Measurements from ENCODE around the gene UBE2S.

The UBE2S gene

GRCh38 chr19:55391702-55392615 is 15.6 kb downstream of the UBE2S start:
- H3K4me3 ChIP-seq (ENCODE audit: insufficient read length, low read depth): no peak overlapping the region

GRCh38 chr19:55391191-55391670 is 16.4 kb downstream of the UBE2S start:
- Histone ChIP-seq H3K36me3 (ENCODE audit: insufficient read depth, insufficient read length, low read length) (peaks cover 52% of the 10 kb centered on the region), H3K4me1 (ENCODE audit: insufficient read depth, insufficient read length) (peaks cover 39% of the 10 kb centered on the region)
- no peak for DNase-seq (ENCODE audit: low read depth, low spot score)

More at GRCh38 chr19:55391702-55392615, 15.6 kb downstream of the UBE2S start:
- peaks cover 39% of the 10 kb centered on the region for H3K4me1 ChIP-seq (ENCODE audit: insufficient read depth, insufficient read length)
- no peaks in the 10 kb centered on the region for H3K9me3 ChIP-seq (ENCODE audit: insufficient read depth, low read length)
- no peak for TF ChIP-seq ZNF274 (IDR thresholded peaks at IDR 0.05; ENCODE audit: low read depth, low read length)
- no peak for TF ChIP-seq YY1 (IDR thresholded peaks at IDR 0.05; ENCODE audit: insufficient read depth, insufficient read length)
- TF ChIP-seq SUZ12 (IDR thresholded peaks at IDR 0.05; ENCODE audit: extremely low read depth, insufficient read depth, insufficient read length): no peak
- peaks cover 45% of the 10 kb centered on the region for H3K36me3 ChIP-seq (ENCODE audit: insufficient read depth, insufficient read length, low read length)
- DNase-seq (ENCODE audit: low read depth, low spot score): no peak
- H3K9ac ChIP-seq (ENCODE audit: insufficient read length, low read depth): peak overlapping the region; percentile 21
- no peaks in the 10 kb centered on the region for H3K27me3 ChIP-seq (ENCODE audit: insufficient read depth, insufficient read length)

GRCh38 chr19:55390461-55390880 is 17.1 kb downstream of the UBE2S start:
- DNase-seq (ENCODE audit: low read depth, low spot score): no peak
- H3K36me3 ChIP-seq (ENCODE audit: insufficient read depth, insufficient read length, low read length): peaks cover 56% of the 10 kb centered on the region
- TF ChIP-seq YY1 (IDR thresholded peaks at IDR 0.05; ENCODE audit: insufficient read depth, insufficient read length) (no peak), ZNF274 (IDR thresholded peaks at IDR 0.05; ENCODE audit: low read depth, low read length) (no peak), SUZ12 (IDR thresholded peaks at IDR 0.05; ENCODE audit: extremely low read depth, insufficient read depth, insufficient read length) (no peak)

More at GRCh38 chr19:55391191-55391670, 16.4 kb downstream of the UBE2S start:
- Histone ChIP-seq H3K4me3 (ENCODE audit: insufficient read length, low read depth) (no peak overlapping the region), H3K27me3 (ENCODE audit: insufficient read depth, insufficient read length) (no peaks in the 10 kb centered on the region), H3K9me3 (ENCODE audit: insufficient read depth, low read length) (no peaks in the 10 kb centered on the region), H3K9ac (ENCODE audit: insufficient read length, low read depth) (no peak overlapping the region)
- TF ChIP-seq YY1 (IDR thresholded peaks at IDR 0.05; ENCODE audit: insufficient read depth, insufficient read length) (no peak), SUZ12 (IDR thresholded peaks at IDR 0.05; ENCODE audit: extremely low read depth, insufficient read depth, insufficient read length) (no peak), ZNF274 (IDR thresholded peaks at IDR 0.05; ENCODE audit: low read depth, low read length) (no peak)

GRCh38 chr19:55389386-55390317 is 17.9 kb downstream of the UBE2S start:
- Histone ChIP-seq H3K4me3 (ENCODE audit: insufficient read length, low read depth) (peak overlapping the region; percentile 6), H3K27me3 (ENCODE audit: insufficient read depth, insufficient read length) (no peaks in the 10 kb centered on the region), H3K36me3 (ENCODE audit: insufficient read depth, insufficient read length, low read length) (peaks cover 56% of the 10 kb centered on the region), H3K4me1 (ENCODE audit: insufficient read depth, insufficient read length) (peaks cover 41% of the 10 kb centered on the region), H3K9ac (ENCODE audit: insufficient read length, low read depth) (peak overlapping the region; percentile 71), H3K9me3 (ENCODE audit: insufficient read depth, low read length) (no peaks in the 10 kb centered on the region)
- no peak for TF ChIP-seq YY1 (IDR thresholded peaks at IDR 0.05; ENCODE audit: insufficient read depth, insufficient read length)
- TF ChIP-seq SUZ12 (IDR thresholded peaks at IDR 0.05; ENCODE audit: extremely low read depth, insufficient read depth, insufficient read length): no peak
- TF ChIP-seq ZNF274 (IDR thresholded peaks at IDR 0.05; ENCODE audit: low read depth, low read length): no peak
- no peak for DNase-seq (ENCODE audit: low read depth, low spot score)

More at GRCh38 chr19:55390461-55390880, 17.1 kb downstream of the UBE2S start:
- Histone ChIP-seq H3K9ac (ENCODE audit: insufficient read length, low read depth) (peak overlapping the region; percentile 42), H3K4me3 (ENCODE audit: insufficient read length, low read depth) (no peak overlapping the region), H3K27me3 (ENCODE audit: insufficient read depth, insufficient read length) (no peaks in the 10 kb centered on the region), H3K9me3 (ENCODE audit: insufficient read depth, low read length) (no peaks in the 10 kb centered on the region), H3K4me1 (ENCODE audit: insufficient read depth, insufficient read length) (peaks cover 39% of the 10 kb centered on the region)

- DNase-seq (ENCODE audit: low read depth, low spot score): no peak
- Histone ChIP-seq H3K36me3 (ENCODE audit: insufficient read depth, insufficient read length, low read length) (peaks cover 56% of the 10 kb centered on the region), H3K4me3 (ENCODE audit: insufficient read length, low read depth) (peak overlapping the region; percentile 97), H3K9ac (ENCODE audit: insufficient read length, low read depth) (peak overlapping the region; percentile 99), H3K4me1 (ENCODE audit: insufficient read depth, insufficient read length) (peaks cover 43% of the 10 kb centered on the region), H3K9me3 (ENCODE audit: insufficient read depth, low read length) (no peaks in the 10 kb centered on the region), H3K27me3 (ENCODE audit: insufficient read depth, insufficient read length) (peaks cover under 1% of the 10 kb centered on the region)
- TF ChIP-seq ZNF274 (IDR thresholded peaks at IDR 0.05; ENCODE audit: low read depth, low read length) (no peak), SUZ12 (IDR thresholded peaks at IDR 0.05; ENCODE audit: extremely low read depth, insufficient read depth, insufficient read length) (no peak), YY1 (IDR thresholded peaks at IDR 0.05; ENCODE audit: insufficient read depth, insufficient read length) (no peak)
These were observed 19.7 kb downstream of the UBE2S start for GRCh38 chr19:55387736-55388497.

- Histone ChIP-seq H3K9ac (ENCODE audit: insufficient read length, low read depth) (peak overlapping the region; percentile 99), H3K27me3 (ENCODE audit: insufficient read depth, insufficient read length) (peaks cover 12% of the 10 kb centered on the region), H3K4me3 (ENCODE audit: insufficient read length, low read depth) (peak overlapping the region; percentile 97), H3K36me3 (ENCODE audit: insufficient read depth, insufficient read length, low read length) (peaks cover 56% of the 10 kb centered on the region), H3K9me3 (ENCODE audit: insufficient read depth, low read length) (no peaks in the 10 kb centered on the region), H3K4me1 (ENCODE audit: insufficient read depth, insufficient read length) (peaks cover 36% of the 10 kb centered on the region)
- DNase-seq (ENCODE audit: low read depth, low spot score): no peak
- TF ChIP-seq SUZ12 (IDR thresholded peaks at IDR 0.05; ENCODE audit: extremely low read depth, insufficient read depth, insufficient read length) (no peak), YY1 (IDR thresholded peaks at IDR 0.05; ENCODE audit: insufficient read depth, insufficient read length) (no peak), ZNF274 (IDR thresholded peaks at IDR 0.05; ENCODE audit: low read depth, low read length) (no peak)
These were observed 21.1 kb downstream of the UBE2S start for GRCh38 chr19:55386493-55386971.

Data from NT2/D1 (cell line).